Uterus (tissue), 2 donors: ENCODE results near the gene MFN2.

Experiments
- CTCF ChIP-seq, 4 experiments: fragments of 200-600 bp in 2 of 4; fragments of 450-650 bp in 2 of 4; sonication (generic) in 2 of 4; IDR thresholded peaks; one replicate each; pipeline ENCODE4 v1.5.1; 2016 to 2019; ENCODE audit warnings: antibody characterized with exemption in 4 of 4, mild to moderate bottlenecking in 2 of 4, moderate library complexity in 1 of 4
- POLR2A ChIP-seq, 2 donors: fragments of 450-650 bp; IDR thresholded peaks; one replicate each; pipeline ENCODE4 v1.6.1; 2016; ENCODE audit warnings: antibody characterized with exemption in 2 of 2, mild to moderate bottlenecking in 1 of 2, moderate library complexity in 1 of 2

GRCh38 chr1:11978301-11978700 lies 1.9 kb upstream of the MFN2 start:
- TF ChIP-seq CTCF (IDR thresholded peaks at IDR 0.05): no peak
- TF ChIP-seq POLR2A (IDR thresholded peaks at IDR 0.05): no peak
